HG02852 (cell line): Measurements from ENCODE around the gene LCE1B.

Source experiments
- ATAC-seq: cut with Tn5 transposase; IDR thresholded peaks from one replicate; pipeline ENCODE4 v1.9.1; 2021; ENCODE audit warnings: mild to moderate bottlenecking, moderate library complexity; ENCODE audit not compliant: unreplicated experiment

LCE1B gene

GRCh38 chr1:152811671-152812070 is at the start of gene LCE1B:
TSS of gene LCE1B (plus strand) at chr1:152811971. CDS start at chr1:152812447, 476 bp downstream.
- no peak for ATAC-seq

GRCh38 chr1:152768847-152769533 is 42.8 kb upstream of the LCE1B start:
- no peak for ATAC-seq

GRCh38 chr1:152770411-152770810 is 41.4 kb upstream of the LCE1B start:
- no peak for ATAC-seq

- ATAC-seq: no peak
These were observed 36.9 kb upstream of the LCE1B start, which contains the start of gene LCE1F for GRCh38 chr1:152774875-152775274. TSS of gene LCE1F (plus strand) at chr1:152775140. CDS start at chr1:152776372, 1,232 bp downstream.

- no peak for ATAC-seq
These were observed 35.4 kb upstream of the LCE1B start for GRCh38 chr1:152776361-152776760.

- ATAC-seq: no peak
These were observed 34.1 kb upstream of the LCE1B start for GRCh38 chr1:152777510-152778137.

GRCh38 chr1:152783095-152783494 is 28.7 kb upstream of the LCE1B start:
- ATAC-seq: no peak

- no peak for ATAC-seq
These were observed 25.7 kb upstream of the LCE1B start, which contains the start of gene LCE1E for GRCh38 chr1:152786077-152786476. TSS of gene LCE1E (plus strand) at chr1:152786257. CDS start at chr1:152787300, 1,043 bp downstream.

- ATAC-seq: no peak
These were observed 16.1 kb upstream of the LCE1B start for GRCh38 chr1:152795686-152796085.

GRCh38 chr1:152796421-152796820 is 15.3 kb upstream of the LCE1B start, which contains the start of gene LCE1D:
TSS of gene LCE1D (plus strand) at chr1:152796721. CDS start at chr1:152797795, 1,074 bp downstream.
- no peak for ATAC-seq

GRCh38 chr1:152801333-152801732 is 10.4 kb upstream of the LCE1B start:
- no peak for ATAC-seq

- ATAC-seq: no peak
These were observed 5.2 kb upstream of the LCE1B start, which contains the start of gene LCE1C for GRCh38 chr1:152806576-152806975. TSS of gene LCE1C (minus strand) at chr1:152806651. CDS start at chr1:152805478, 1,173 bp downstream.

GRCh38 chr1:152811050-152811449 is 721 bp upstream of the LCE1B start:
- ATAC-seq: no peak

- no peak for ATAC-seq
These were observed 5.5 kb downstream of the LCE1B start for GRCh38 chr1:152817309-152817708.

- ATAC-seq: no peak
These were observed 11.5 kb downstream of the LCE1B start for GRCh38 chr1:152823294-152823693.

GRCh38 chr1:152824964-152825363 is 13.2 kb downstream of the LCE1B start:
- ATAC-seq: no peak

- ATAC-seq: no peak
These were observed 15.4 kb downstream of the LCE1B start, which contains the start of gene LCE1A for GRCh38 chr1:152827173-152827572. TSS of gene LCE1A (plus strand) at chr1:152827473. CDS start at chr1:152827473, 0 bp downstream.

- ATAC-seq: no peak
These were observed 25.1 kb downstream of the LCE1B start for GRCh38 chr1:152836870-152837269.

GRCh38 chr1:152842556-152842955 is 30.8 kb downstream of the LCE1B start, which contains the start of gene LCE6A:
TSS of gene LCE6A (plus strand) at chr1:152842856. CDS start at chr1:152843521, 665 bp downstream.
- no peak for ATAC-seq

GRCh38 chr1:152855661-152856060 is 43.9 kb downstream of the LCE1B start:
- ATAC-seq: no peak

GRCh38 chr1:152858062-152858461 is 46.3 kb downstream of the LCE1B start:
- ATAC-seq: no peak

GRCh38 chr1:152859696-152860095 is 47.9 kb downstream of the LCE1B start, which contains the start of gene LCE7A:
TSS of gene LCE7A (plus strand) at chr1:152859996. CDS start at chr1:152860698, 702 bp downstream.
- ATAC-seq: no peak
